ENCODE results near the gene TRPV5.
"Not testable (repeated sequence)": the region's sequence is repeated elsewhere in the genome, so short reads cannot be mapped to it uniquely, and the experiment has no call there.

The TRPV5 gene

GRCh38 chr7:142933624-142934023, at the start of gene TRPV5:
Gene TRPV5, minus strand, starts transcription at chr7:142933746. Its CDS starts 287 bp downstream, at chr7:142933459.
- no peak for DNase-seq

DNA sequence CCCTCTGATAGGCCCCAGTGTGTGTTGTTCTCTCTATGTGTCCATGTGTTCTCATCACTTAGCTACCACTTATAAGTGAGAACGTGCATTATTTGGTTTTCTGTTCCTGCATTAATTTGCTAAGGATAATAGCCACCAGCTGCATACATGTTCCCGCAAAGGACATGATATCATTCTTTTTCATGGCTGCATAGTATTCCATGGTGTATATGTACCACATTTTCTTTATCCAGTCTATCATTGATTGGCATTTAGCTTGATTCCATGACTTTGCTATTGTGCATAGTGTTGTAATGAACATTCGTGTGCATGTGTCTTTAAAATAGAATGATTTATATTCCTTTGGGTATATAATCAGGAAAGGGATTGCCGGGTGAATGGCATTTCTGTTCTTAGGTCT, 44.9 kb upstream of the TRPV5 start:
- not testable (repeated sequence) for DNase-seq

- DNase-seq, result no peak
These were observed 41.1 kb upstream of the TRPV5 start for GRCh38 chr7:142974626-142975025.

DNA sequence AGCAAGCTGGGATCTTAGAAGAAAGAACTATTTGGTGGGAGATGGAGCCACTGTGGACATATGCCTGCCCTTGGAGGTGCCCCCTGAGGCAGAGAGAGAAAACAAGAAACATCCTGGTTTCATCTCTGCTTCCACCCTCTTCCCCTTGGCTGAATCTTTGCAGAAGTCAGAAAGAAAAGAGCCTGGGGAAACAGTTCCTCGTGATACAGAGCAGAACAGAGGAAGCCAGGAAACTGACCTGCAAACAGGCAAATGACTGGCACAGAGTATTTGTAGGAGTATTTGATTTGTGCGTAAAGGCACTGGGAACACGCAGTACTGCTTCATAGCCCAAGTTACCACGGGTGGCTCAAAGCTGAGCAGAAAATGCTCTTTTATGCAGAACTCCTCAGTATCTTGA, 35.6 kb upstream of the TRPV5 start:
- DNase-seq, result no peak

DNA sequence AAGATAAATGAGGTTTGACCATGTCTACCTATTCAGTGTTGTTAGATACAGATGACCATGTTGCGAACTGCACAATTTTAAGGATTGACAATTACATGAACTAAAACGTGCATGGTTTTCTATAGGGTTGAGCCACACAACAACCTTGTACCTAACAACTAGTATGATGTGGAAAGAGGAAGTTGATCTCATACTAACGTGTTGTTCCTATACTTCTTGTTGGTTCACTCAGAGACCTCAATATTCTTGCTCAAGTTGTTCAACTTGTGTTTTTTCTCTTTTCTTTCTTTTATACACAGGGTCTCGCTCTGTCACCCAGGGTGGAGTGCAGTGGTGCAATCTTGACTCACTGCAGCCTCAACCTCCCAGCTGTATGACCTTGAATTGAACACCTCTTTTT, 34.7 kb upstream of the TRPV5 start:
- no peak for DNase-seq

DNA sequence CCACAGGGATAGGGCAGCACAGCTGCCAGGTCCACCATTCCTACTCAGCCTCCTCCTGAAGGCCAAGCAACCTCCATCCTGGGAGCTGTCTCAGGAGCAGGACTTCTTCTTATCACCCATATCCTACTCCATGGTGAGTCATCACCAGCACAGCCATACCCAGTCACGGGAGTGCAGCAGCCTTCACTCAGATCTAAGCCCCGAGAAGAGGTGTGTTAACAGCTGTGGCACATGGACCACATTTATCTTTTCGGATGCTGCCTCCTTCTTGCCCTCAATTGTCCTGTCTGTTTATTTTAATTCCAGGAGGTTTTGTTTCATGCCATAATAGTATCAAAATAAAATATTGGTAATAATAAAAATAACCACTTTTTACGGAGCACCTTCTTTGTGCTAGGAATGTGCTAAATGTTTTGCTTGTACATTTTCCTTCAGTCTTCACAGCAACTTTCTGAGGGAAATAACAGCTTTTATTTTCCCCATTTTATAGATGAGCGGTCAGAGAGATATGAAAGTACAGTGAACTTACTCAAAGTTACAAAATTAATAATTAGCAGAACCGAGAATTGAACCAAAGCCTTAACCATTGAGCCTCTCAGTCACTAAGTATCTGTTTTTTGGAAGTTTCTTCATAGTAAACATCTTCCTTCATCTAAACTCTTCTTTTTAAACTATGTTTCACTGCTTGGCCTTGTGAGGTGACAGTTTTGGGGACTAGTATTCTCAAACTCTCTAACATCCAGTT, 31.1 kb upstream of the TRPV5 start:
- DNase-seq, result no peak

DNA sequence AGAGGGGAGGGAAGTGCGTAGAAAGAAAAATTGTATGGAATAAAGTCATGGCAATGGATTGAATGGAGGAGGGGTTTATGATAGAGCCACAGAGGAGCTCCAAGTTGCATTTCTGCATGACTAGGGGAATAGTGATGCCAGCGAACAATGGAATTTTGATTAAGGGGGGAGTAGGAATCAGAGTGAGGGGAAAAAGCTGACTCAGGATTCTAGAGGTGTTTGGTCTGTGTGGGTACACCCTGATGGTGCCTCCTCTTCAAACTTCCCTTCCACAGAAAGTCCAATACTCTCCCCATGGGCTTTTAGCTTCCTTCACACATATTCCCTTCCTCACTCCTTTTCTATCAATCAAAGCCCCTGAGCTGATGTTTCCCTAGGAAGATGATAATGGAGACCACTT, 30.4 kb upstream of the TRPV5 start:
- DNase-seq, result no peak

DNA sequence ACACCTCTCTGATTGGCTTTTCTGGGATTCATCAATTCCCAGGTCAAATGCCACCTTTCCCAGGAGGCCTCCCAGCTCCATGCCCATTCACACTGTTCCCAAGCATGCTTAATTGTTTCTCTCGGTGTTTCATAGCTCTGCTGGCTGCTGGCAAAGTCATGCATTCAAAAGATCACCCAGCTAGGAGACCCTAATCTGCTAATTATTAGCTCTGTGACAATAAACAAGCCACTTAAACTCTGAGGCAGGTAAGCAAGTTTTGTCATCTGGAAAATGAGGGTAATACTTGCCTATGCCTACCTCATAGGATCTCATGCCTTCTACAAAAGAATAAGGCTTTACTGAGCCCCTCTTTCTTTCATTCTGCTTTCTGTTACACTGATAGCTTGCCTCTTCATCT, 29.4 kb upstream of the TRPV5 start:
- no peak for DNase-seq

DNA sequence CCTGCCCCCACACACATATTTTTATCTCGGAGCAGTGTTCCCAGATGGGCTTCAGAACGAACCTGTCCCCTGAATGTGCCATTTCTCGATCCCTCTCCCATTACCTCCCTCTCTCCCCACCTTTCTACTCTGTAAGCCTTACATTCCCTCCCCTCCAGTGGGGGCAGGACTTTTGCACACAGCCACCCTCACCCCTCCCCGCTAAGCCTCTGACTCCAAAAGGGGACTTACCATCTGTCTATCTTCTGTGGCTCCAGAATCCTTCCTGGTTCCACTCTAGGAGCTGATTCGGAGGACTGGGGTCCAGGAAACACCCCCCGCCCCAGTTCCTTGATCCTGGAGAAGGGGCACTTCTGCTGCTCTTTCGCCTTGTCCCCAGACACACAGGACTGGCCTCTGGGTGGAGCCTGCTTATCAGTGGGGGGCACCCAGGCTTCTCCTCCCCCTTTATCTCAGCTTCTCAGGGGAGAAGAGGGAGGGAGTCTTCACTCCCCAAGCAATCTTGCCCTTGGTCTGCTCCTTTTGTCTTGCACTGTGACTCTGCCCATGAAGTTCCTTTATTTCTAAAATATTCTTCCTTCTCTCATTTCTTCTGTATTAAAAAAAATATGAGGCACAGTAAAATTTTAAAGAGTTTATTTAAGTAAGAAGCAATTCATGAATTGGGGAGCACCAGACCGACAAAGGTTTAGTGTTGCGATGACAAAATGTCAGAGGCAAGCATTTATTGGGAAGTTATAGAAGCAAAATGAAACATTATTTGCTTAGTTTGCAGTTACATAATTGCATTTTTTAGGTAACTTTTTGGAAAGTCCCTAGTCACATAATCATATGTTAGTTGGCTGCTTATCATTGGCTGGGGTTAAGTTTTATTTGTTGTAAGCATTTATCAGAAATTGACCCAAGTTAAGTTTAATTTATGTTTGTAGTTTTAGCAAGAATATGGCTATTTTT, 28.7 kb upstream of the TRPV5 start, which contains the start of gene KEL:
Gene KEL (minus strand): TSS at position 391 of the 954 bp plus-strand sequence. CDS start 157 bp downstream, at position 234.
- DNase-seq, result no peak

DNA sequence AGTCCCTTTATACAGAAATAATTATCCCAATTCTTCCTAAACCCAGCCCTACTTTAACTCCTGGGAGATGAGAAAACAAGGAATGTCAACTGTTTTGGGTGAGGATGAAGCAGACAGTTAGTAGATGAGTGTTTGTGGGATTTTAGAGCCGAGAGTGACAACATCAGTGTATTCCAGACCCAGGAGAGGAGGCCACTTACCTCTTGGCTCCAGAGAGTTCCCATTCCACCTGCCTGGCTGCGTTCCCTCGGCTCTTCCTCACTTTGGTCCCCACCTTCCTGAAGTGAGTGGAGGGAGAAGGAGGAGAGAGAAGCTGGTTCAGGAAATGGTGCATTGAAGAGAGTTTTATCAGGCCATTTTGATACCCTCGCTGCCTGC, 28.0 kb upstream of the TRPV5 start:
- DNase-seq, result no peak

DNA sequence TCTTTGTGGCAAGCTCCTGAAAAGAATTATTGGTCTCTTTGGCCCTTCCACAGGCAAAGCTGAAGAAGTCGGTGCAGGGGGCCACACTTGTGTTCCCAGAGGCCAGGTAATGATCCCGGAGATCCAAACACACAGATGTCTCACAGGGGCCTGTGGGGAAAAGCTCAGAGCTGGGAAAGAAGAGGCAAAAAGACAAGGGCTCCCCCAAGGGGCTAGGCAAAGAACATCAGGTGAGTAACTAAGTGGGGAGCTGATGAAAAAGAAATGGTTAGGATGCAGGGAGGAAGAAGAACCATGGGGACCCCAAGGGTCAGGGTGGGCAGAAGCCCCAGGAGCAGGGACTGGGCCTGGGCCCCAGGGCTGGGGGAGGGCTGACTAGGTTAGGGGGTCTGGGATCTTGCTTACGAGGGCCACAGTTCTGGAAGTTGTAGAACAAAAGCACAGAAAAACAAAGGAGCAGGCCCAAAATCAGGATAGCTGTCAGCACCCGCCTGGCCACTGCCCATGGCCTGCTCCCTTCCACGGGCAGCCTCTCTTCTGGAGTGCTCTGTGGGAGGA, 27.5 kb upstream of the TRPV5 start:
- DNase-seq, result no peak

GRCh38 chr7:142959202-142959601, 25.7 kb upstream of the TRPV5 start:
- no peak for DNase-seq

DNA sequence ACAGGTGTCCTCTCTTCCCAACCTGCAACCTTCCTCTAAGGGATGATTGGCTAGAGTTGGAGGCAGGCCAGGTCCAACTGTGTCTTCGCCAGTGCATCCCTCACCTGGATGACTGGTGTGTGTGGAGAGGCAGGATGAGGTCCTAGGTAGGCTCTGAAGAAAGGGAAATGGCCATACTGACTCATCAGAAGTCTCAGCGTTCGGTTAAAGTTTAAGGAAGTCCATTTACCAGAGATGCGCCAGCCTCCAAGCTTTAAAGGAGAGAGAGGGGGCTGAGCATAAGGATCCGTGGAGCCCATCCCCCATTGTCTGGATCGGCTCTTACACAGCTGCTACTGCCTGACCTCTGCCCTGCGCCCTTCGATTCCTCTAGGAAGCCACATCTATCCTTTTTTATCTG, 24.2 kb upstream of the TRPV5 start:
- DNase-seq, result no peak

- DNase-seq, result no peak
These were observed 23.5 kb upstream of the TRPV5 start for GRCh38 chr7:142956951-142957623.

DNA sequence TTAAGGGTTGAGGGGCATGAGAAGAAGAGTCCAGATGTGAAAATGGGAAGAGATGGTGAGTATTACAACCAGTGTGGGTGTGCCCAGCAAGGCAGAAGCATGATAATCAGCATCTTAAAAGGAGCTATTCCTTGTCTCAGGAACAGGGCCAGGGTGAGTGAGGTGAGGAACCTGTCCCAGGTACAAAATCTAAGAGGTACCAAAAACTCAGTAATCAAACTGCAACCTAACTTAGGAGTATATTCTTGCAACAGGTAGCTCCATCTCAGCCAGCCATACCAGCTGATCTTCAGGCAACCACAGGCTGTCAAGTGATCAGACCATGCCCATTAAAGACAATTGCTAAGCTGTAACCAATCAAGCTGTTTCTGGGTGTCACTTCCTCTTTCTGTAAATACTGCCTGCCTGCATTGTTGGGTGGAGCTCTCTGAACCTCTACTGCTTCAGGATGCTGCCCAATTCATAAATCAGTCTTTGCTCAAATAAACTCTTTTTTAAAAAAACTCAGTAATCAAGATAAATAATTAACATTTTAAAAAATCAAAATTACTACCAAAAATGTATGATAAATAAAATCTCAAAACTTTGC, 21.2 kb upstream of the TRPV5 start:
- DNase-seq, result no peak

GRCh38 chr7:142950235-142950634, 16.7 kb upstream of the TRPV5 start:
- DNase-seq, result no peak

DNA sequence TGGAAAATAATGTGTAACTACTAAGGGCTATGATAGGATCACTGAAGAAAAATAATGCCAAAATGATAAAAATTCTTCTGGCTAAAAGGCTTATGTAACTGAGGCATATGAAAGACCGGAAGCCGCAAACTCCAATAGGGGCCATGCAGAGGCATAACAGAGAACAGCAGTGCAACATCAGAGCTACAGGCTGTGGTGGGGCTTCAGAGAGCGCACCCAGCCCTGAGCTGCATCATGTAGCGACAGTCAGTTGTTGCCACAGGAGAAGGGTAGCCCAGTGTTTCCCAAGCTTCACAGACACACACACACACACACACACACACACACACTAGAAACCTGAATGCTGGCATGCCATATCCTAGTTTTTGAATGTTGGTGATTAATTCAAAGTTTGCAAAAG, 15.1 kb upstream of the TRPV5 start:
- DNase-seq, result no peak

- no peak for DNase-seq
These were observed 11.5 kb upstream of the TRPV5 start for GRCh38 chr7:142945001-142945400.

DNA sequence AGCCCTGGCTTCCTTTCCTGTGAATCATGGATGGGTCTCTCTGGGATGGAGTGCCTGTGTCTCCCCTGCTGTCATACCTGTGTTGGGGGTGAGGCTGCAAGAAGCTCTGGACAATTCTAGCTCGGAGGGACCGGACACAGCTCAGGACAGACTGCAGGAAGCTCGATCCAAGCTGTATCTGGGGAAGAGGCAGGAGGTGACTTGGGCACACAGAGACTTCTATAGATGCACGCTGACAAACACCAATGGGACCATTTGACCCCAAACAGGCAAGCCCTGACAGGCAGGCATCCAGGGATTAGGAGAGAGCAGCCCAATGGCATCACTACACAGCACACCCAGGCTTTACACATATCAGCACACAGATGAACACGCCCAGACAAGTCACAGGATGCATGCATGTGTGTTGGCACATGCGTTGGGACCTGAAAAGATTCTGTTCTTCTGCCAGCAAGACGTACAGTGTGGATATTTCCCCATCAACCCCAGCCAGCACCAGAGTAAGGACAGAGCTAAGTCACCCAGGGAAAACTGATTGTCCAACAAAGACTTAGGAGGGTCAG, 10.2 kb upstream of the TRPV5 start:
- no peak for DNase-seq

- DNase-seq, result no peak
These were observed 9.2 kb upstream of the TRPV5 start for GRCh38 chr7:142942746-142943145.

DNA sequence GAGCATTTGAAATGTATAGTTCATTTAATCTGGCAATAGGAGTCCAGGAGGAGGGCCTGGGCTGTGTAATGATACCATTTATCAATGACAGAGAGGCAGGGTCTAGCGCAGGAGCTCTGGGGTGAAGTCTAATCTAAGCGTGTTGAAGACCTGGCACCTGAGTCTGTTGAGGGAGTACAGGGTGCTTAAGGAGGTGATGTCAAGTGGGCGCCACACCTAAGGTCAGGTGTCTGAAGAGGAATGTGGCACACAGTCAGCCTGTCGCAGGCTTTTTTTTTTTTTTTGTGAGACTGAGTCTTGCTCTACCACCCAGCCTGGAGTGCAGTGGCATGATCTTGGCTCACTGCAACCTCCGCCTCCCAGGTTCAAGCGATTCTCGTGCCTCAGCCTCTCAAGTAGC, 8.0 kb upstream of the TRPV5 start:
- DNase-seq, result no peak

GRCh38 chr7:142940966-142941535, 7.5 kb upstream of the TRPV5 start:
- no peak for DNase-seq
